Brain pericyte (primary cell): ENCODE measurements around the gene PBLD.
"Not testable (repeated sequence)": the region's sequence is repeated elsewhere in the genome, so short reads cannot be mapped to it uniquely, and the experiment has no call there.

Experiments used
- DNase-seq: peaks from one replicate; pipeline ENCODE4 v3.0.0-alpha.2; 2012; ENCODE audit warnings: low read depth, low spot score

PBLD gene

DNA sequence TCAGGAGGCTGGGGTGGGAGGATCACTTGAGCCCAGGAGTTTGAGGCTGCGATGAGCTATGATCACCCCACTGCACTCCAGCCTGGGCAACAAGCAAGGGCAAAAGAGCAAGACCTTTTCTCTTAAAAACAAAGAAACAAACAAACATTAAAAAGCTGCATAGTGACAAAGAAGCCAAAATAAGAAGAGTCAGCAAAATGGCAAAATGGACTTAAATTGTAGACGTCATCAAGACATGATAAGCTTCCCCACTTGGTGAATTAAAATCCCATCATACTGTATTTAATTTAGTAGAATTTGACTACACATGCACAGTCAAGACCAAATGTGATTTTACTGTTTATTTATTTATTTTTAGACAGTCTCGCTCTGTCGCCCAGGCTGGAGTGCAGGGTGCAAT, 52.0 kb downstream of the PBLD start:
- no peak for DNase-seq

DNA sequence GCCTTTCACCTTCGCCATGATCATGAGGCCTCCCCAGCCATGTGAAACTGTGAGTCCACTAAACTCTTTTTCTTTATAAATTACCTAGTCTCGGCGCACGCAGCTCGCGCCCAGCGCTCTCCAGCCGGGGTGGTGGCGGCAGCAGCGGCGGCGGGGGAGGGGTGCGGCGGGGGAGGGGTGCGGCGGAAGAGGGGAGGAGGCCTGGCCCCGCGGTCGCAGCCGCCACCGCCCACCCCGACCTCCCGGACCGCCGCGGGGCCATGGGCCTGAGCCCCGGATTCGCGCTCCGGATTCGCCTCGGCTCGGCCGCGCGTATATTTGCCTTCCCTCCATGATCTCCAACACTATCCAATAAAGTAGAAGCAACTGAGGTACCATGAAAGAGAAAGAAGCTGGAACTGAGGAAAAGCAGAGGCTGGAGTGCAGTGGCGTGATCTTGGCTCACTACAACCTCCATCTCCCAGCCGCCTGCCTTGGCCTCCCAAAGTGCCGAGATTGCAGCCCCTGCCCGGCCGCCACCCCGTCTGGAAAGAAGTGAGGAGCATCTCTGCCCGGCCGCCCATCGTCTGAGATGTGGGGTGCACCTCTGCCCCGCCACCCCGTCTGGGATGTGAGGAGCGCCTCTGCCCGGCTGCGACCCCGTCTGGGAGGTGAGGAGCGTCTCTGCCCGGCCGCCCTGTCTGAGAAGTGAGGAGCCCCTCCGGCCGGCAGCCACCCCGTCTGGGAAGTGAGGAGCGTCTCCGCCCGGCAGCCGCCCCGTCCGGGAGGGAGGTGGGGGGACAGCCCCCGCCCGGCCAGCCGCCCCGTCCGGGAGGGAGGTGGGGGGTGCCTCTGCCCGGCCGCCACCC, 53.6 kb downstream of the PBLD start:
- DNase-seq: not testable (repeated sequence)

DNA sequence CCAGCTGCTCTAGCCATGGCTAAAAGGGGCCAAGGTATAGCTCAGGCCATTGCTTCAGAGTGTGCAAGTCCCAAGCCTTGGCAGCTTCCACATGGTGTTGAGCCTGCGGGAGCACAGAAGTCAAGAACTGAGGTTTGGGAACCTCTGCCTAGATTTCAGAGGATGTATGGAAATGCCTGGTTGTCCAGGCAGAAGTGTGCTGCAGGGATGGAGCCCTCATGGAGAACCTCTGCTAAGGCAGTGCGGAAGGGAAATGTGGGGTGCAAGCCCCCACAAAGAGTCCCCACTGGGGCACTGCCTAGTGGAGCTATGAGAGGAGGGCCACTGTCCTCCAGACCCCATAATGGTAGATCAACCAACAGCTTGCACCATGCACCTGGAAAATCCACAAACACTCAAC, 54.9 kb downstream of the PBLD start:
- DNase-seq: not testable (repeated sequence)

DNA sequence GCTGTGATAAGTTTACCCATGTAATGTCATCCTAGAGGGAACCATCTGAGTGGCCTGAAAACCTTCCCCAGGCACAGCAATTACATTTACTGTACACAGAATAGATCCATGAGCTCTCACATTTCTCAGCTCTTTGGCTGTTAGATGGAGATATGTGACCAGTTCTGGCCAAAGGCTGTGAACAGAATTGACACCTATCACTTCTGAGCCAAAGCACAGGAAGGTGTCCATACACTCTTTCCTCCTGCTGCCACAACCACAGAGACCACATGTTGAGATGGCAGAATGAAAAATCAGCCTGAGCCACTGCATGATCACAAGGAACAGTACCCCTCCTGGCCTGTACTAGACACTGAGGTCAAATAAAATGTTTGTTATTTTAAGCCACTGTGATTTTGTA, 56.5 kb downstream of the PBLD start:
- DNase-seq: no peak

DNA sequence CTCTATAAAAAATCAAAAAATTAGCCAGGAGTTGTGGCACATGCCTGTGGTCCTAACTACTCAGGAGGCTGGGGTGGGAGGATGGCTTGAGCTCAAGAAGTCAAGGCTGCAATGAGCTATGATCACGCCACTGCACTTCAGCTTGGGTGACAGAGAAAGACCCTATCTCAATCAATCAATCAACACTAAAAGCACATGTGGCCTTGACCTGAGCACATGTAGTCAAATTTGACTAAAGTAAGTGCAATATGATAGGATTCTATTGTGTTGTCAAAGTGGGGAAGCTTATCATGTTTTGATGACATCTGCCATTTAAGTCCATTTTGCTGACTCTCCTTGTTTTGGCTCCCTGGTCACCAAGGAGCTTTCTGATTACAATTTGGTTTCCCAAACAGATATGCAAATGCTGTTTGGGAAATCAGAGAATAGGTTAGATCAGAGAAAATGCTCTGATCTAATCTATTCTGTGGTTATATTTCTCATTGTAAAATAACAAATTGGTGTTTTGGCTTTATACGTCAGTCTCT, 57.1 kb downstream of the PBLD start:
- no peak for DNase-seq

DNA sequence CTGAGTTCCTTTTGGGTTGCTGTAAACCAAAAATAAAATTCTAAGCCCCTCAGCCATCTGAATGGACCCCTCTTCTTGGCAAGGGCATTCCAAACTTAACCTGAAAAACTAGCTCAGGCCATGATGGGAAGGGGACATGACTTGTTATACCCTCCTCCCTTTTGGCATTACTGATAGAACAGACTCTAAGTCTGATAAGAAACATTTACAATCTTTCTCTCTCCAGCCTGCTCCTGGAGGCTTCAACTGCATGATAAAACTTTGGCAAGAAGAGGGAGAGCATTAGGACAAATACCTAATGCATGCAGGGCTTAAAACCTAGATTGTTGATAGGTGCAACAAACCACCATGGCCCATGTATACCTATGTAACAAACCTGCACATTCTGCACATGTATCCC, 59.9 kb downstream of the PBLD start:
- no peak for DNase-seq

DNA sequence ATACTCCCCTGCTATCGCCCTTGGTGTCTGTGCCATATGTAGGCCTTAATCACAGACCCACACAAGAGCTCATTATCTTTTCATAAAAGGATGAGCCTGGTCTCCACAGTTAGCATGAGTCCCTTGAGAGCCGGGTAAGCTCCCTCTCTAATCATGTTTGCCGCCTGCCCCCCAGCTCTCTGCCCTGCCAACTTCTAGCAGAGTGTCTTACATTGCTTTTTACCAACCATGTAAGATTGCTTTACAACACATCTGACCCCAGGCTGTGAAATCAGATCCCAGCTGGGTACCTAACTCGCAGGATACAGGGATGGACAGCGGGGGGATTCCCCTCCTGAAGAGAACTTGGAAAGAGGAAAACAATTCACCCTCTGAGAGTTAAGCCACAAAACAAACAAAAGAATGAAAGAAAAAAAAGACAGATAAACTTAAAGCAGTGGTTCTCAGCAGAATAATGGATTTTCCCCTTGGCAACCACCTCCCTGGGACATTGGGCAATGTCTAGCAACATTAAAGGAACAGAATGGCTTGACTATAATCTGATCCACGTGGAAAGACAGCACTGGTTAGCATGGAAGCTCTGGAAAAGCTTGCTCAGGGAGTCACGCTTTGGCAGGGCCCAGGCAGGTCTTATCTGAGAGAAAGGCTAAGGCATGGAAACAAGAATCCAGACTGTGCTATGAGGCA, 61.4 kb downstream of the PBLD start:
- DNase-seq: peak; percentile 79

DNA sequence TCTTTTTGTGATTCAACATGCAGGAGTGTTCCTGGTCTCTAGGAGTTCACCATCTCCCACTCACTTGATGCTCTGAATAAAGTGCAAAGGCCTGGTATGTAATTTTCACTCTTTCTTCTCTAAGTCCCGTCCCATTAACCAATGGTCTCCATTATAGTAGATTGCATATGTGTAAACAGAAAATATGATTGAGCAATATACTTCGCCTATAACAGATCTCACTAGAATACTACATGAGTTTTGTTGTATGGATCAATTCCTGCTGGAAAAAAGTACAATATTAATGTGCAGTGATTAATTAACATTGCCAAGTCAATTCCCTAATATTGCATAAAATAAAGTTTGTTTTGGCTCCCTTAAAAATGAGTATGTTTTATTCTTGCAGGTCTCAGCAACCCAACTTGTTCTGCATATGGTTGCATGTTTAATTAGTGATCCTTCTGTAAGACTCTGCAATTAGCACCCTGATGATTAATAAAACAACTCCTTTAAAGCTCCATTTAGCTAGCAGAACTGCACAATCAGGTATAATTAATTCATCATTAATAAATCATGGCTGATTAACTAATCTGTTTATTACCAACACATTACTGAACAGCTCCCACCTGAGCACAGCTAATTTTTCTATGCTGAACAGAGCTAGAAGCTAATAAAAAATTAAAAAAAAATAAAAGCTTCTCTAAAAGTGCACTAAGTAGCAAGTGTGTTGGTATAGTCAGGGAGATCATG, 63.0 kb downstream of the PBLD start:
- DNase-seq: no peak

DNA sequence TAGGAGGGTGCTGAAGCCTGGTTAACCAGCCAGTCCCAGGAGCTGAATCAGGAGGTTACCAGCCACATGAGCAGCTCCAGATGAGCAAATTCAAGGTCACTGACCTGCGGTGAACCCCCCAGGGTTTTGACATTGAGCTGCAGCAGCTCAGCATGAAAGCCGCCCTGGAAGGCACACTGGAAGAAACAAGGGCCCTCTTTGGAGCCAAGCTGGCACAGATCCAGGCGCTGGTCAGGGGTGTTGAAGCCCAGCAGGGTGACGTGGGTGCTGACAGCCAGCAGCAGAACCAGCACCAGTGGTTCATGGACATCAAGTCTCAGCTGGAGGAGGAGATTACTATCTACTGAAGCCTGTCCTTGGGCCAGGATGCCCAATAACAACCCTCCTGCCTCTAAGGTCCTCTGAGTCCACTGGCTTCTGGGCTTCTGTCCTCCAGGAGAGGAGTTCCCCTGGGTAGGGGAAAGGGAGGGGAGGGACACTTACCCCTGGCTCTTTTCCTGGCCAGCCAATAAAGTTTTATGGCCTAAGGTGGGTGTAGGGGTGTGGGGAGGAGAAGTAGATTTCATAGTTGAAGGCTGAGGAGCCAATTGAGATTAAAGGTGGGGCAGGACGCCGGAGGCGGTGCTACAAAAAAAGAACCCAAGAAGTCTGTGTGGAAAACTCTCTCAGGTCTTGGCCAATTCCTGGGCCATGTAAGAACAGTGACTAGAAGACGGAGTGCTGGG, 71.4 kb downstream of the PBLD start:
- DNase-seq: peak; percentile 44

DNA sequence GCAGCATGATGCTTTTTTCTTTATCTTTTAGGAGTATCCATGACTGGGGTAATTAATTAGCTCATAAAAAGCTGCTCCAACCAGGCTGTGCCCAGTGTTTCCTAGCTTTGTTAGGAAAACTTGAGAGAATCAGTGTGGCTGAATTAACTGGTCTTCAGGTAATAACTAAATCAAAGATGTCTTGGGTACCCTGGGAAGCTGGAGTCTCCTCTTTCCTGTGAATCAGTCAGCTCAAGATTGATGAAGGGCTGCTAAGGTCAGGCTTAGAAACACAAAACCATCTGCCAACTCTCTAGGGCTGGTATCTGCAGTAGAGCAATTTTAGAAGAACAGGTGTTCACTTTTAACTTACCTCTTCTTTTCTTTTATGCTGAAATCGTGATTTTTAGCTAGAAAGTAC, 79.4 kb downstream of the PBLD start:
- DNase-seq: no peak

DNA sequence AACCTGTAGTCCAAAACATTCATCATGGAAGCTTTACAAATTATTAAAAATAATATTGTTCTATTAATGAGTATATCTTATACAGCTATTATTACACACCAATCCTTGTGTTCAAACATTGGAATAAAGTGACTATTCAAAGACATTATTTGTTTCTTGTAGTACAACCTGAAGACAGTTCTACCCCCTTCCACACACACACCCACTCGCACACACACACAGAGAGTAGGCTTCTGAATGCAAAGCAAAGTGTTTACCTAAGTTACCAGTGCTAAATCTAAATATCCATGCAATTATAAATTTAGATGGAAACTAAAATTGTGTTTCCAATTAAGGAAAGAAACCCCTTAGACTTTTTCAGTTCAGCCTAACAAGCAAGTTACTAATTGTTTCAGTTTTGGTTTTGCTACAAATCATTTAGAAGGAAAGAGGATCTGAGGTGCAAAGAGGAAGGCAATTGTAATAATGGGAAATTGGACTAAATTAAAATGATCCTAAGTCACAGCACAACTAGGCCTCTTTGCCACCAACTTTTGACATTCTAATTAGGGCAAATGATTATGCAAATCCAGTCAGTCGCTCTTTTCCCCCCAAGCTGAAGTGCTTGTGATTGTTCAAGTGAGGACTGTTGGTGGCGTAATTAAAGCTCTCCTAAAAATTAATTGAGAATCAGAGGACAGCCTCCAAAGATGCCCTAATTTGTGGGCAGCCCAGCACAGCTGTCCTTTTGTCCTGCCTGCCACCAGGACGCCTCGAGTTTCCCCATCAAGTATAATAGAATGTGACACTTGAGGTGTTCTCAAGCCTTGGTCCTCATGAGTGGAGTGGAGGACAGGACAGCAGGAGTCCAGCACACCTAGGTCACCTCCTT, 80.9 kb downstream of the PBLD start:
- no peak for DNase-seq

DNA sequence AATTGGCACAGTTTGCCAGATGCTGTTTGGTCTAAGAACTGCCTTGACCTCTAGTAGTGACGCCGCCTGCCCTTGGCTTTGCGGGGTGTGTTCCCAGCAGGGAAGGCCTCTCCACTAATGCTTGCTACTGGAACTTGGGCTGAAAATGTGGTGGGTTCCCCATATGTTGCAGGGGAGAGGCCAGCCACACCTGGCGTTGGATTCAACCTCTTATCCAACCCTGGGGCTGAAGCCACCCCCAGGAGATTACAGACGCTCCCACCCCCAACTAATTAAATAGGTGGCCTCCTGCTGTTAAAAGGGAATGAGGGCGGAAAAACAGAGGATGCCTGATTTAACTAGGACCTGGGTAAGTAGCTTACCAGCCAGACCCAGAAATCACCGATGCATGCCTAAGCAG, 81.6 kb downstream of the PBLD start:
- no peak for DNase-seq

DNA sequence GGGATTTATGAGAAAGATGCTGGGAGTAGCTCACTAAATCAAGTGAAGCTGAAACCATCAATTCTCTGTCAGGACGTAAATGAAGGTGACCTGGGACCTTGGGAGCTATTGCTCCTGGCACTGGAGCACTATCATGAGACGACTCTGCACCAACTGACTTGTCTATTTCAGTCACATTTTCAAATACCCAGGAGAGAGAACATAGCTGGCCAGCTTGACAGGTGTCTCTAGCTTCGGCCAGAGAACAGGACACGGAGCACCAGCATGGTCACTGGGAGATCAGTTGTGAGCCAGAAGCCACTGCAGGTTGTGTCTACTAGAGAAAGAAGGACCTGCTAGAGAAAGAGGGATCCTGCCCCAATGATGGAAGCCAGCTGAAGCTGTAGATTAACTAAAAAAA, 83.4 kb downstream of the PBLD start:
- no peak for DNase-seq

DNA sequence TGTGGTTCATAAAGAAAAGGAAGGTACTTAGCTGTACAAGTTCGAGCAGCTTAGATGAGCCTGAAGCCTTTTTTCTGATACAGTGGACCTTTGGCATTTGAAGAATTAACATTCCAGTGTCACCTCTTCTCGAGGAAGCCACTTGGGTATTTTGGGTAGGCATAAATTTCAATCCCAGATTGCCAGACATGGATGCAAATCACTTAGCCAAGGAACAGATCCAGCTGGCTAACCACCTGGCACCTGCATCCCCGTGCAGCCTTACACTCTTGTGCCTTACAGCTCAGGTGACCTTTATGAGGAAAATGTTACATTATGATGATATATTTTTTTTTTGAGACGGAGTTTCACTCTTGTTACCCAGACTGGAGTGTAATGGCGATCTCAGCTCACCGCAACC, 84.8 kb downstream of the PBLD start:
- no peak for DNase-seq

DNA sequence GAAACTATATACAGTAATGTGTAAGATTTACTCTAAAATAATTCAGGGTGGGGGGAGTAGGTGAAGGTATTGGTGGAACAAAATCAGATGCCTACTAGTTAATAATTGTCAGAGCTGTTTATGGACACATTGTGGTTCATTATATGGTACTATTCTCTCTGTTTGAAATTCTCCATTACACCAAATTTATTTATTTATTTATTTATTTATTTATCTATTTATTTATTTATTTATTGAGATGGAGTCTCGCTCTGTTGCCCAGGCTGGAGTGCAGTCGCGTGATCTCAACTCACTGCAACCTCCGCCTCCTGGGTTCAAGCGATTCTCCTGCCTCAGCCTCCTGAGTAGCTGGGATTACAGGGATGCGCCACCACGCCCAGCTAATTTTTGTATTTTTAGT, 86.3 kb downstream of the PBLD start:
- not testable (repeated sequence) for DNase-seq

DNA sequence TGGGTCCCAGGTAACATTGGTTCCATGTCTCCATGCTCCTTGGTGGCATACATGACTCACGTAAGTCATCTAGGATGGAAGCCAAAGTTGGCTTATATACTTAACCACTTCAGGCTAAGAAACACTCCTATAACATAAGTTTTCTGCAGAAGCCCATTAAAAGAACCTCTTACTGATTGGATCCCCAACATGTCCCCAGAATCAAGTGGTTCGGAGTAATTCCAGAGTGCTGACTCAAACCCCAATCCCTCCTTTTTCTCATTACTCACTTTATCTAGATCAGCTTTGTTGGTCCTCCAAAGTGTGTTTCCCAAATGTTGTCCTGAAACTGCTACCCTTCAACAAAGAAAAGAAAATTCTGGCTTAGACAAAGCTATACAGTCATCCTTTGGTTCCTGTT, 90.7 kb downstream of the PBLD start:
- DNase-seq: no peak

DNA sequence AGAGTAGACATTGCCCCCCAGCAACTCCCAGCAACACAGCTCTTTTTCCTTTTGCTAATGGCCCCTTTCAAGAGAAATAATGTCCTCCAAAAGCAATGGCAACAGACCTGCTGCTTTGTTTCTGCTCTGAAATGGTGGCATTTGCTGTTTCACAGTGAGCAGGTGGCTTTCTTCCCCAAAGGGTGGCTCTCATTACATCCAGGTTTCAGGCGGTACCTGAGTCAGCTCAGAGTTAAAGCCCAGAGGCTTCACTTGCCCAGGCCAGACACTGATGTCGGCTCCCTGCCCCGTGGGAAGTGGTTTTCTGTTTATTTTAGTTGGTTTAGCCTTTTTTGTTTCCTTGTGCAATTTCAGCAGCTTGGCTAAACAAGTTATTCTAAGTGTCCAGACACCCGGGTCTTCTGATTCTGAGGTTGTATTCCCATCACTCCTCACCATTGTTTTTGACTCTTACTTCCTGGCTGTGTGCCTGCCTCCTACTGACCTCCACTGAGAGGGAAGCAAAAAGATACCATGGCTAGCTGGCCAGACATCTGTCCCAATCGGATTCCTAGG, 93.1 kb downstream of the PBLD start:
- DNase-seq: peak; percentile 4

DNA sequence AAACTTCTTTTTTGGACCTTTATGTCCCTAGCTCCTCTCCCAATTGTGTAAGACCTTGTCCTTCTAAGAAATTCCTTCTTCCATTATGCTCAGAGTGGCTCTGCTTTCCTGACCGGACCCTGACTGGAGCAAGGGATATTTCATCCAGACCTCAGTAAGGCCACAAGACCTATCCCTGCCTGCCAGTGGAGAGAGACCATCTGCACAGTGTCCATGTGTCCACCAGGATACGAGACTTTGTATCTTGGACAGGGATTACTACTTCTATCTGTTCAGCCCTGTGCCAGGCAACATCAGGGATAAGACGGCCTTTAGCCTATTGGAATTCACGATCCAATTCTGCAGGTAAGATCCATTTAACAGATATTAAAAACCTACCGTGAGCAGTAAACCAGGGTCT, 93.7 kb downstream of the PBLD start:
- no peak for DNase-seq

DNA sequence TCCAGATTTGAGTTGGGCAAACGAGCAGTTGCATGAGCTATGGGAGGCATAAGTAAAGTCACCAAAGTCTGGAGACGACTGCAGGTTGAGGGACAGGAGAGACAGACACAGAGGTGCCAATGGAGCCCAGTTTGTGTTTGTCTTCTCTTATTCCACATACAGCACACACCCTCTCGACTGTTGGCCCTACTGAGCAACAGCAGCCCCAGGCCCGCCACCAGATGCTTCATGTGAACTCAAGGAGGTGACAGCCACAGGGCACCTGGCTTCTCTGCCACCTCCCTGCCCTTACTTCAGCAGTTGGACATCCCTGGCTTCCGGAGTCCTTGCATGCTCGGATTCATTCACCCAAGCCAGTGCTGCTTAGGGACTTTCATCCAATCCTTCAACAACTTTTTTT, 94.4 kb downstream of the PBLD start:
- no peak for DNase-seq

DNA sequence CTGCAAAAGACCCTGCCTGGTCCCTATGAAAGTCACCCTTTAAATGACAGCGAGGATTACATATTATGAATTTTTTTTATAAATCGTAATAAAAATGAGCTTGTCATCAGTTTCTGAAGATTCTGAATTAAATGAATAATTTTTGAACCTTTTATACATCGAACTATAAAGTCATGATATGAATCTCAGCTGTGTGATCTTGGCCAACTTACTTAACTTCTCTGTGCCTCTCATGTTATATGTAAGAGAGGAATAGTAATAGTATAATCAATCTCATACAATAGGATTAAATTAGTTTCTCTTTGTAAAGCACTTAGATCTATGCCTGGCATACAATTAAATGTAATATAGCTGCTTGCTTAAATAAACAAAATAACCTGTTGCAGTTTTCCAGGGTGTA, 95.6 kb downstream of the PBLD start:
- DNase-seq: no peak
